Activated T-cell treated with anti-CD3 and anti-CD28 coated beads for 24 hours (primary cell): ENCODE data around the gene ADGRV1.
"Not testable (repeated sequence)": the region's sequence is repeated elsewhere in the genome, so short reads cannot be mapped to it uniquely, and the experiment has no call there.

Experiments
- DNase-seq: peaks from one replicate; pipeline ENCODE4 v3.0.0-alpha.2; 2020; ENCODE audit warnings: low read depth

ADGRV1 gene

DNA sequence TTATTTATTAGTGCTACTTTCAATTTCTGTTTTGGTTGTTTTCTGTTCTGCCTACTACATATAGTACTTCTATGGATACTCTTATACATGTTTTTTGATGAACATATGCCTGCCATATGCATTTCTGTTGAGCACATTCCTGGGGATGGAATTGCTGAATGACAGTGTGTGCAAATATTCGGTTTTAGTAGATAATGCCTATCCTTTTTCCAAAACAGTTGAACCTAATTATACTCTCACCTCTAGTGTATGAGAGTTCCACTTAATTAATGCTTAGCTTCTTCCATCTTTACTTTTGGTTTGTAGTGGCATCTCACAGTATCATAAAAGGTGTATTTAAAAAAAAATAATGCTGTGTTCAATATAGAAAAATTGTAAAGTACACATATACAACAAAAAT, 96.8 kb downstream of the ADGRV1 start:
- no peak for DNase-seq

DNA sequence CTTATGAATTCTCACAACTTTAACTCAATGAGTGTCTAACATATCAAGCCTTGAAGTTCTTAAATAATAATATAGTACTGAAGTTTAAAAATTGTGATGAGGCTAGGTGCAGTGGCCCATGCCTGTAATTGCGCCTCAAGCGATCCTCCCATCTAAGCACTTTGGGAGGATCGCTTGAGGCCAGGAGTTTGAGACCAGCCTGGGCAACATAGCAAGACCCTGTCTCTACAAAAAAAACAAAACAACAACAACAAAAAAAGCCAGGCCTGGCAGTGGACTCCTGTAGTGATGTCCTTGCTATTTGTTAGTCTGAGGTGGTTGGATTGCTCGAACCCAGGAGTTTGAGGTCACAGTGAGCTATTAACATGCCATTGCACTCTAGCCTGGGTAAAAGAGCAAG, 98.4 kb downstream of the ADGRV1 start:
- DNase-seq: no peak

DNA sequence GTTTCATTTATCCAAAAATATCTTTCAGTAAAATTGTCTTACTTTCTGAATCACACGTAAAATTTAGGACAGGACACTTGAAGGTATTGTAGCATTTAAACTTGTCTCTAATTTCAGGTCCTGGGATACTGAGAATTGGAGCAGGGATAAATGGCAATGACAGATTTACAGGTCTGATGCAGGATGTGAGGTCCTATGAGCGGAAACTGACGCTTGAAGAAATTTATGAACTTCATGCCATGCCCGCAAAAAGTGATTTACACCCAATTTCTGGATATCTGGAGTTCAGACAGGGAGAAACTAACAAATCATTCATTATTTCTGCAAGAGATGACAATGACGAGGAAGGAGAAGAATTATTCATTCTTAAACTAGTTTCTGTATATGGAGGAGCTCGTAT, 99.2 kb downstream of the ADGRV1 start:
- no peak for DNase-seq

DNA sequence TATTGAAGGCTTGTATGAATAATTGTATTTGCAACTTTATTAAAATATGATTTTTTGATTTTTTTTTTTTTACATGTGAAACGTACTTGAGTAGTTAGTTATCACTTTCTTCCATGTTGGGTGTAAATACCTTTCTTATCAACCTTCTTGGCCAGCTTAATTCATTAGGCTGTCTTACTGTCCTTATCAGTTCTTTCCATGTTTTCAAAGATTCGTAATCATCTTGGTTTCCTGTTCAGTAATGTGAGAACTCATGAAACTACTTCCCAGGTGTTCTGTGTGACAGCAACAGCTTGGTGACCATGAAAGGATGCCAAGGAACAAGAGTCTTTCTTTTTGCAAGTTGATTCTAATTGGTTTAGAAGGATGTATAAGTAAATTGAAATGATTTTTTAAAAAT, 100.0 kb downstream of the ADGRV1 start:
- no peak for DNase-seq

DNA sequence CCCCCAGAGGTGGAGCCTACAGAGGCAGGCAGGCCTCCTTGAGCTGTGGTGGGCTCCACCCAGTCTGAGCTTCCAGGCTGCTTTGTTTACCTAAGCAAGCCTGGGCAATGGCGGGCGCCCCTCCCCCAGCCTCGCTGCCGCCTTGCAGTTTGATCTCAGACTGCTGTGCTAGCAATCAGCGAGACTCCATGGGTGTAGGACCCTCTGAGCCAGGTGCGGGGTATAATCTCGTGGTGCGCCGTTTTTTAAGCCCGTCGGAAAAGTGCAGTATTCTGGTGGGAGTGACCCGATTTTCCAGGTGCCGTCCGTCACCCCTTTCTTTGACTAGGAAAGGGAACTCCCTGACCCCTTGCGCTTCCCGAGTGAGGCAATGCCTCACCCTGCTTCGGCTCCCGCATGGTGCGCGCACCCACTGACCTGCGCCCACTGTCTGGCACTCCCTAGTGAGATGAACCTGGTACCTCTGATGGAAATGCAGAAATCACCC, 109.5 kb downstream of the ADGRV1 start:
- DNase-seq: not testable (repeated sequence)

DNA sequence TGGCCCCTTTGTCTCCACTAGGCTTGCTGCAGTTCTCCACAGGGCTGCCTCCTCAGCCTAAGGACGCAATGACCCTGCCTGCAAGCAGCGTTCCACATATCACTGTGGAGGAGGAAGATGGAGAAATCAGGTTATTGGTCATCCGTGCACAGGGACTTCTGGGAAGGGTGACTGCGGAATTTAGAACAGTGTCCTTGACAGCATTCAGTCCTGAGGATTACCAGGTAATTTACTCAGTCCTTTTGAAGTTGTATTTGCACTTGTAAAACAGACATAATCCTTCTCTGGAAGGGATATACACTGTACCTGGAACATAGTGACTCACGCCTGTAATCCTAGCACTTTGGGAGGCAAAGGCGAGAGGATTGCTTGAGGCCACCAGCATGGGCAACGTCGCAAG, 116.6 kb downstream of the ADGRV1 start:
- no peak for DNase-seq

DNA sequence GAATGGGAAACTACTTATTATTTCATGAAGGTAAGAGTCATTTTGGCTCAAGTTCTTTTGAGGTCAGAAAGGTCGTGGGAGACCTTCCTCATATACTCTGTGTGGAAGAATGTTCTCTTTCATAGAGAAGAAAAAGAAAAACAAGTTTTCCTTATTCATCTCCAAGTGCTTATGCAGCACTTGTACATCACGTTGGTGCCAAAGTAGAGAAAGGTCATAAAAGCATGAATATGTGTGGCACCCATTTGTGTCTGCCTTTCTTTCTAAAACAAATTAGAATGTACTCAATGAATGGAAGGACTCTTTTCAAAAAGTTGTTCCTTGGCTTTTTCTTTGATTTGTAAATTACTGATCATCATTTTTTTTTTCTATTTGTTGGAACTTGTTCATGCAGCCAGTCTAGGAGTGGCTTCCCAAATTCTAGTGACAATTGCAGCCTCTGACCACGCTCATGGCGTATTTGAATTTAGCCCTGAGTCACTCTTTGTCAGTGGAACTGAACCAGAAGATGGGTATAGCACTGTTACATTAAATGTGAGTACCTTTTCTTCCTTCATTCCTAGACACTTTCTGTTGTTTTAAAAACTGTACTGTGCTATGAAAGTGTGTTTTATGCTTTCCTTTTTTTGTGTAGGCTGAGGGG, 122.4 kb downstream of the ADGRV1 start:
- no peak for DNase-seq

DNA sequence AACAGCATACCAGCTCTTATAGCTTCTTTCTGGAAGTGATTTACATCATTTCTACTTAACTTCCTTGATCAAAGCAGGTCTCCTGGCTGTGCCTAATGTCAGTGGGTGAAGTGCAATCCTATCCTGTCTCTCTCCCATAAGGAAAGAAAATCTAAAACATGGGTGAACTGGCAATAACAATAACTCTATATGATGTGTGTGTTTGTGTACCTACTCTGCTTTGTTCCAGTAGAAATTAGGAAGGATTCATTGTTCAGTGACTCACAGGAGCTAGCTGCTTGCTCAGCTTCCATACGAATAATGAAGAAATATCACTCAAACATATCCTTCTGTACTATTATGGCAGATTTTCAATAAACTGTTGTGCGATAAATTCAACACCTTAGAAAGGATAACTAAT, 123.7 kb downstream of the ADGRV1 start:
- DNase-seq: no peak

DNA sequence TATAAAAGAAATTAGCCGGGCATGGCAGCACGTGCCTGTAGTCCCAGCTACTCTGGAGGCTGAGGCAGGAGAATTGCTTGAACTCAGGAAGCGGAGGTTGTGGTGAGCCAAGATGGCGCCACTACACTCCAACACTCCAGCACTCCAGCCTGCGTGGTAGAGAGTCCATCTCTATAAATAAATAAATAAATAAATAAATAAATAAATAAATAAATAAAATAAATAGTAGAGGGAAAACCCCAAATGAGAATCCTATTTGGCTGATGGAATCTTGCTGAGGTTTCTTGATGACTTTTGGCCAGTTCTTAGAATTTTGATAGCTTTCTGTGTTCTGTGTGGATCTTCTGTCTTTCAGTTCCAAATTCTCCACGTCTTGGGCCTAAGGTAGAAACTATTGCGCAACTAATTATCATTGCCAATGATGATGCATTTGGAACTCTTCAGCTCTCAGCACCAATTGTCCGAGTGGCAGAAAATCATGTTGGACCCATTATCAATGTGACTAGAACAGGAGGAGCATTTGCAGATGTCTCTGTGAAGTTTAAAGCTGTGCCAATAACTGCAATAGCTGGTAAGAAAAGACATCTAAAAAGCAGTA, 126.9 kb downstream of the ADGRV1 start:
- no peak for DNase-seq

DNA sequence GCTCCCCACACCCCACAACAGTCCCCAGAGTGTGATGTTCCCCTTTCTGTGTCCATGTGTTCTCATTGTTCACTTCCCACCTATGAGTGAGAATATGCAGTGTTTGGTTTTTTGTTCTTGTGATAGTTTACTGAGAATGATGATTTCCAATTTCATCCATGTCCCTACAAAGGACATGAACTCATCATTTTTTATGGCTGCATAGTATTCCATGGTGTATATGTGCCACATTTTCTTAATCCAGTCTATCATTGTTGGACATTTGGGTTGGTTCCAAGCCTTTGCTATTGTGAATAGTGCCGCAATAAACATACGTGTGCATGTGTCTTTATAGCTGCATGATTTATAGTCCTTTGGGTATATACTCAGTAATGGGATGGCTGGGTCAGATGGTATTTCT, 127.8 kb downstream of the ADGRV1 start:
- DNase-seq: not testable (repeated sequence)

DNA sequence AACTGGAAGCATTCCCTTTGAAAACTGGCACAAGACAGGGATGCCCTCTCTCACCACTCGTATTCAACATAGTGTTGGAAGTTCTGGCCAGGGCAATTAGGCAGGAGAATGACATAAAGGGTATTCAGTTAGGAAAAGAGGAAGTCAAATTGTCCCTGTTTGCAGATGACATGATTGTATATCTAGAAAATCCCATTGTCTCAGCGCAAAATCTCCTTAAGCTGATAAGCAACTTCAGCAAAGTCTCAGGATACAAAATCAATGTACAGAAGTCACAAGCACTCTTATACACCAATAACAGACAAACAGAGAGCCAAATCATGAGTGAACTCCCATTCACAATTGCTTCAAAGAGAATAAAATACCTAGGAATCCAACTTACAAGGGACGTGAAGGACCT, 128.9 kb downstream of the ADGRV1 start:
- DNase-seq: not testable (repeated sequence)

DNA sequence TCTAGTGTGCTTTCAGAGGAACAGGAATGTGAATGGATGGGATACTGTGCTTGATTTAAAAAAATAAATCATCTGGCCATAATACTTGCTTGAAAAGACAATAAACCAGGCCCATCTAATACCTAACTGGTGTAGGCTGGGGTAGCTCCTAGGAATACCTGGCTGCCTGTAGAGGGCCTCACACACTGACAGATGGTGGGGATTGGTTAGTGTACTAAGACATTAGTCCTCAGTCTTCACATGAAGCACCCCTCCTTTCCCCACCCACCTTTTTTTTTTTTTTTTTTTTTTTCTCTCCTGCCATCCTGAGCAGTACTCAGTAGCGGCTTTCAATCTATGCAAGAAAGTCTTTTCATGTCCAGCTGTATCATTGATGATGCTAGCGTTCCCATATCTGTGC, 130.5 kb downstream of the ADGRV1 start:
- no peak for DNase-seq

DNA sequence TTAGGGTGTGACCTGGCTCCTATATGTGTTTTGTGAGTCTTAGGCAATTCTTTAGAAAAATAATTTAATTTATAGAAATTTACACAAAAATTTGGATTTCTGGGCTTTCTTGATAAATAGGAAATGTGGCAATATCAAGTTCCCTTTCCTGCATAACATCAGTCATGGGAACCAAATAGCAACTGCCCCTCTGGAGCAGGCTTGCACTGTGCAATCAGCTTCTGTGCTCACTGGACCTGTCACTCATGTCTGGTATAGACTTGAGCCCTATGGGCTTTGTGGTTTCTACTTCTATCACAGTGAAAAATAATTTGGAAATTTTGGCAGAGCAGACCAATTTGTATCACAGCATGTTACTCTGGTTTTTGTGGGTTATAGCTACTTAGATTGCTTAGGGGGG, 131.7 kb downstream of the ADGRV1 start:
- no peak for DNase-seq

DNA sequence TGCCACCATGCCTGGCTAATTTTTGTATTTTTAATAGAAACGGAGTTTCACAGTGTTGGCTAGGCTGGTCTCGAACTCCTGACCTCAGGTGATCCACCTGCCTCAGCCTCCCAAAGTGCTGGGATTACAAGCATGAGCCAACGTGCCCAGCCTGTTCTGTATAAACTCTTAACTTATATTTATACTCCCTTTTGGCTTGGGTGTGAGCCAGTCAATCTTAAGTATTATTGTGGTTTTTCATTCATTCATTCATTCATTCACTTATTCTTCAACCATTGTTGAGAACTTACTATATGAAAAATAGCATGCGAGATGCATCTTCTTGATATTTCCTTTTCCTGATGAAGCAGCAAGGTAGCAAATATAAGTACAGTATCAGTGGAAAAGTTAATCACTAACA, 132.9 kb downstream of the ADGRV1 start:
- no peak for DNase-seq

DNA sequence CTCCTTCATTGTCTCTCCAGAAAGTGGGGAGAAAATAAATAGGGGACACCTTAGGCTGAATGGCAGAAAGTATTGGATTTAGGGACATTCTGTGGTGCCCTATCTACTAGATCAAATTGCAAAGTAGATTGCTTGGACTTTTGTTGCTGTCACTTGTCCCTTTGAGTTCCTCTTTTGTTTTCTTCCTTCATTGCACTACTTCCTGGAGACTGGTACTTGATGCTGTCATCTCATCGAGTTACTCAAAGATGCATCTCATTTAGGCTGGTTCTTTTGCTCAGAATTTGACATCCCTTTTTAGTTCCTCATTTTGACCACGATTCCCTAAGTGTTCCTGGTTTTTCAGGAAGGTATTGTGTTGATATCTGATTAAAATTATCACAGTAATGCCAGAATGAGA, 137.6 kb downstream of the ADGRV1 start:
- DNase-seq: no peak

DNA sequence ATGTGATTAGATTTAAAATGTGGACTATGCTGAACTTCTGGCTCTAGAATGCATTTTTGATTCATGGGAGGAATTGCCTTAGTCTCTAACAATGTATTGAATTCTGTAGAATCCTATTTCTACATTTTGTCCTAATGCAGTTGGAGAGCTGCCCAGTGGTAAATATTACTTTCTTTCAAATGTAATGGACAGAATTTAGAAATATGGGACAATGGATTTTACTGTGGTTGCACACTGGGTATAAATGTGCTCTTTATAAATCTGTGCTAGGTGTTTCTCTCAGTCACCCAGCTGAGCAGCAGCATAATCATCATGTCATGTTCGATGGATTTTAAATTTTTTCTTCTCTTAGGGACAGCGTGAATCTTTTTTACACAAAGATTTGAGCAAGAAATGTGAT, 141.7 kb downstream of the ADGRV1 start:
- no peak for DNase-seq

DNA sequence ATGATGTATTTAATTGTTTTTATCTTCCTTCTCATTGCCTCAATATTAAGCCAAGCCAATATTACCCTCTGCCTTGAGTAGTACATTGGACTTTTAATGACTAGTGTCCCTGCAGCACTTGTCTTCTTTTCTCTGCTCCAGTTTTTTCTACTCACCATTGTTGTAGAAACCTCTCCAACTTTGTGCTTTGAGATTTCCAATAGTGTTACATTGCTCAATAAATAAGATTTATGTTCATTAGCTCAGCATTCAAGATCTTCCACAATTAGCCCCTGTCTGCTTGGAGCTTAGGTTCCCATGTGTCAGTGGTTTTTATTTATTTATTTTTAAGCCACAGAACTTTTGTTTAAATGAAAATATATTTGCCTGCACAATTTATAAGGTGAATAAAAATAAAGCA, 145.3 kb downstream of the ADGRV1 start:
- DNase-seq: no peak

DNA sequence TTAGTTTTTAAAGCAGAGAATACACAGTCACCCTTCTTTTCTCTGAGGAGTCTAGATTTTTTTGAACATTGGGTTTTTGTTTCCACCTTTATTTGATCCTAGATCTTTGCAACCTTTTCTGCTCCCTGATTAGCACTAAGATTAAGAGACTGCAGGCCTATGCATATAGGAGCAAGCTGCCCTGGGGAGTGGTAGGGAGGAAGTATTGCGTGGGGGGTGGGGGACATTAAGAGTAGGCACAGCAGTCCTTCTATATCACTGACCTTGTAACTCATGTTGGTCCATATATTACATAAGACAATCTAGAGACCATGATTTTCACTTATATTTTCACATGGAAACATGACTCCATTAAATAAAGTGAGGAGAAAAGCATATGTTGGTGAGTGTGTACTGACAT, 149.1 kb downstream of the ADGRV1 start:
- DNase-seq: no peak

DNA sequence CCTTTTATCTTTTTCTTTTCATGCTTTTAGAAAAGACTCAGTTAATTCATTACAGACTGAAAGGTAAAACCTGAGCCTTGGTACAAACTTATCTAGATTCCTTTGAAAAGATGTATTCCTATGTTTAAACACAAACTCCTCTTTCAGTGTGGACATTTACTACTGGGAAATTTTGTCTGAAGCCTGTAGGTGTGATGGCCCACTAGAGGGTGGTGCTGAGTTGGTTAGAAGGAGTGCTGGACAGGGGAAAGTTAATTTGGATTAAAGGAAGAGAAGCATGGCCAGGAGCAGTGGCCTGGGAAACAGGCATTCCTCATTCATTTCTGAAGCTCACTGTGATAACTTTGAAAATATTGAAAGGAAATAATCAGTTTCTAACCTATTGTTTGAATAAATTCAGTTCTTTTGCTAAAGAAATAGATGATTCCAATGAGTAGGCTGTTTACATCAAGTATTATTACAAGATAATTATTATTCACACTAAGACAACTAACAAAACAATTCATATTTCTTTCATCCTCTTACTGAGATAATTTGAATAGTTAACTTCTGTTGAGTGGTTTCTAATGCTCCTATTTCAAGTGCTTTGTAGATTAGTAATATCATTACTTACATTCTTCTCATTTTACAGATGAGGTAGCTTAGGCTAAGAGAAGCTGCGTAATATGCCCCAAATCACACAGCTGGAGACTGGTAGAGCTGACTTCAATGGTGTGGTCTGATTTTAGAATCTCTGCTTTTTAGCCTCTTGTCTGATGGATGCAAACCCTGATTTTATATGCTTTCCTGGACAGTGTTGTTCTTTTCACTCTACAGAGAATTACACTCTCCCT, 150.9 kb downstream of the ADGRV1 start:
- DNase-seq: no peak

DNA sequence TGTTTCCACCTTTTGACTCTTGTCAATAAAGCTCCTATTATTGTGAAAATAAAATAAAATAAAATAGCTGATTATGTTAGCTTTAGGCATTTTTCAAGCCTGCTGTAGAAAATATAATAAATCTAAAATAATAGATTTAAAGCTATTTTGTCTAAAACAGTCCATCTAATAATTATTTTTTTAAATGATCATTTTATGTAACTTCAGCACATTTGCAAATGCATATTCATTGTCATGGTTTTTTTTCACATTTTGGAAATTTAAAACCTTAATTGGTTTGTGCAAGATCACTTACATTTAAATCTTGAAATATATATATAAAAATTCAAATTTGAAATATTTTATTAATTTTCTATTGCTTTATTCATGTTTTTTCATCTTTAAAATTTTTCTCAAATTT, 159.8 kb downstream of the ADGRV1 start:
- no peak for DNase-seq

DNA sequence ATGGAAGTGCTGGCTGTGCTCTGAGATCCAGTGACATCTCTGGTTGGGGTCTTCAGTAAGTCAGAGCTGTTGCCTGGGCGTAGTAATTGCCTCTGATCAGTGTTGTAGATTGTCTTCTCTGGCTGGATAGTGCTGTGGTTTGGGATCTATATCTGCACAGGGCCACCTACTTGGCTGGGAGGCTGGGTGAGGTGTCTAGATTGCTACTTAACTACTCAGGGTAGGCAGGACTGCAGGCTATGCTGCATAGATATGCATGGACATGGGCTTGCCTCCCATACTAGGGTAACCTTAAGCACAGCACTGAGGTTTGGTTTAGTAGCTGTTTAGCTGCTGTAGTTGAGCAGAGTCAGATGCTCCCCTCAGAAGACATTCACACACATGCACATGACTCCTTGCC, 181.0 kb downstream of the ADGRV1 start:
- DNase-seq: no peak

DNA sequence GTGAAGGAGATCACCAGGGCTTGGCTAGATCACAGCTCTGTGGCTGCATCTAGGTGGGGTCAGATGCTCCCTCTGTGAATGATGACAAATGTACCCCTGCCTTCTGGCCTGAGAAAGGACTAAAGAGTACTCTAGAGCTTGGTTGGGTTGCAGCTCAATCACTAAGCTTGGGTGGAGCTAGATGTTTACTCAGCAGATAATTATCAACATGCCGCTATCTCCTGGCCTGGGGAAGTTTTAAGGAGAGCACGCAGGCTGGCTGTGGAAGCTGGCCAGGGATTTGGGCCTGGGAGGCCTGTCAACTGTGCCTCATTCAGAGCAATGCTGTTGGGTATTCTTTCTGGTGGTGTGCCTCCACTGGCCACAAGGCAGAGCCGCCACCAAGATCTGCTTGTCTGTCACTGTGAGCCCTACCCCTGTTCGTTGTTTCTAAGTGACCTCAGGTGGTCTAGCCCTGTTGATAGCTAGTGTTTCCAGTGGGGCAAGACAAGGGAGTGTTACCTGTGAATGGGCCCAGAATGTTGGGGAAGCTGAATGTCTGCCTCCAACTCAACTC, 181.7 kb downstream of the ADGRV1 start:
- no peak for DNase-seq

DNA sequence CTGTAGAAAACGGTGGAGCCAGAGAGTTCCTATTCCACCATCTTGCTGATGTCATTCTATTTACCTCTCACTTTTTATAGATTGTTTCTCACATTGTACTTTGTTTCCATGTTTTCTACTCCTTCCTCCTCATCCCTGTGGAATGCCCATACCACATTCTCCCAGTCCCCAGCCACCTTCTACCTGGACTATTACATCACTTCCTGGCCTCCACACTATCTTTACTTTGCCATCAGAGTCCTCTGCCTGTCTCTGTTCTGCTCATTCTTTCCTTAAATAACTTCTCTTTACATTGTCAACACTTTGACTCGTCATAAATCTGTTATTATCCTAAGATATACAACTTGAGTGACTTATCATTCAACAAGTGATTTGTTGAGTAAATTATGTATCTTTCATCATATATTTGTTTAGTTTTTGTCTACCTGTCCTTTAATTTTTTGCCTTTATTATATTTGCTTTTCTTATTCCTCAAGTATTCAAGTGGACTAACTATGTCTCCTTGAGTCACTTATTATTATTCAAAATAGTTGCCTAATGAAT, 182.5 kb downstream of the ADGRV1 start:
- DNase-seq: no peak
